HG02759 (cell line): ENCODE measurements around the gene CST11.
A peak's percentile ranks its signal among the peaks of the same experiment; 100 is the strongest.

Experiments
- ATAC-seq: cut with Tn5 transposase; IDR thresholded peaks from one replicate; pipeline ENCODE4 v1.9.1; 2021; ENCODE audit warnings: mild to moderate bottlenecking, moderate library complexity; ENCODE audit not compliant: unreplicated experiment

Gene CST11

GRCh38 chr20:23420943-23421931 is 31.4 kb downstream of the CST11 start, which contains the start of gene NAPB:
Gene NAPB, minus strand, starts transcription at chr20:23421488. Its CDS starts 86 bp downstream, at chr20:23421402.
- peak; percentile 97 for ATAC-seq

- peak; percentile 28 for ATAC-seq
These were observed 32.4 kb downstream of the CST11 start for GRCh38 chr20:23419995-23420901.

DNA sequence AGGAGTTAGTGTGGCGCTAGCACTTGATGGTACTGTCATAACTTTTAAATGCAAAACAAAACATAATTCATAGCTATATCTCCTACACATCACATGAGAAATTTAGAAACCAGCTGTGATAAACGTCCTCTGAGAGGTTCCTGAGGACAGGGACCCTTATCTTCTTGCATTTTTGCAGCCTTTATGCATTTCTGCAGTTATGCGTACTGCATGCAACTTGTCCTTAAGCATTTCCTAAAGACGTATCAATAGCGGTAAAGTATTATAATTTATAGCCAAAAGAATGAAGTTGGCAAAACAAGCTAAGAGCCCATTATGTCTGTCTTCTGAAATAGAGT is 33.0 kb downstream of the CST11 start:
- no peak for ATAC-seq

DNA sequence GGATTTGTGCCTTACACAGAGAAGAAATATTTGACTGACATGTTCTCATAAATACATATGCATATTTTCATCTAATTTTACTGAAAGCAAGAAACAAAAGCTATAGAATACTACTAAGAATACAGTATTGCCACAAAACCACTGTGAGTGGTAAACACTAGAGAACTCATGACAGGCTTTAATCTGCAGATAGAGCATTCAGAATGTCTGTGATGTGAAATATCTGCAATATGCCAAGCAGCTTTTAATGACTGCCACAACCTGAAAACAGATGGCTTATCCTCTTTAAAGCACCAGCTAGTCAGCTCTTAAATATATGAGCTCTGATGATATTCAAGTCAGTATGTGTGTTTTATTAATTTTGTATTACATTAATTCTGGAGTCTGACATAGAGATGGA is 34.8 kb downstream of the CST11 start:
- no peak for ATAC-seq

DNA sequence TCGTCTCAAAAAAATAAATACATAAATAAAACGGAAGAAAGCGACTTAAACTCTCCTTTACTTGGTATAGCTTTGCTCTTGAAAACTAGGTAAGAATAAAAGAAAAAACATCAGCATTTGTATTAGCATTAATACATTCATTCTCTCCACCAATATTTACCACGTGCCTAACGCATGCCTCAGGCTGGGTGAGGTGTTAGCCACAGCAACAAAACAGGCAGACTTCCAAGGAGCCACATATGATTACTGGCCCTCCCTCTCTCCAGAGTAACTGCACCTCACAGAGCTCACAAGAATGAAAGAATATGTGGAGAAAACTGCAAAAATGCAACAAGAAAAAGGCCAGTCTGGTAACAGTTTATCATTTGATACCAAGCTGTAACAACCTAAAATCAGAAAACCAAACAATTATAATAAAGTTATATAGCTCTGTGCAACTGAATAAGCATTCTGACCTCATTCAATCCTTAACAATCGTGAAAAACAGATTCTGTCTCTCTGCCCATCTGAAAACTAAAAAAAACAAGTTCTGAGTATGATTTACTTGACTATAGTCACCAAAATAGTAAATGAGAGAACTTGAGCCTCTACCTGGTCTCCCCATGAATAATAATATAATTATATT is 36.6 kb downstream of the CST11 start:
- no peak for ATAC-seq

GRCh38 chr20:23415555-23415954 is 37.1 kb downstream of the CST11 start:
- no peak for ATAC-seq

- no peak for ATAC-seq
These were observed 38.0 kb downstream of the CST11 start for GRCh38 chr20:23414526-23415188.

DNA sequence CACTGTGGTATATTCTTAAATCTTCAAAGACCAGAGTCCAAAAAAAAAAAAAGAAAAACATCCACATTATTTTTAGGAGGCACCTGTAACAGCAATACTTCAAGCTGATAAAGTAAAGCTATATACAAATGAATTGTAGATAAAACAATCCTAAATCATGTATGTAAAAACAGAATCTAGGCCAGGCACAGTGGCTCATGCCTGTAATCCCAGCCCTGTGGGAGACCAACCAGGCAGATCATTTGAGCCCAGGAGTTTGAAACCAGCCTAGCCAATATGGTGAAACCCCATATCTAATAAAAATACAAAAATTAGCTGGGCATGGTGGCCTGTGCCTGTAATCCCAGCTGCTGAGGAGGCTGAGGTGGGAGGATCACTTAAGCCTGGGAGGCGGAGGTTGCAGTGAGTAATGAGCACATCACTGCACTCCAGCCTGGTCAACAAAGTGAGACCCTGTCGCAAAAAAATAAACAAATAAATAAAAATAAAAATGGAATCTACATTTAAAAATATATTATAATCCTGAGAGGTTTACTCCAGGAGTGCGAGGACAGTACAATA is 38.7 kb downstream of the CST11 start:
- no peak for ATAC-seq

DNA sequence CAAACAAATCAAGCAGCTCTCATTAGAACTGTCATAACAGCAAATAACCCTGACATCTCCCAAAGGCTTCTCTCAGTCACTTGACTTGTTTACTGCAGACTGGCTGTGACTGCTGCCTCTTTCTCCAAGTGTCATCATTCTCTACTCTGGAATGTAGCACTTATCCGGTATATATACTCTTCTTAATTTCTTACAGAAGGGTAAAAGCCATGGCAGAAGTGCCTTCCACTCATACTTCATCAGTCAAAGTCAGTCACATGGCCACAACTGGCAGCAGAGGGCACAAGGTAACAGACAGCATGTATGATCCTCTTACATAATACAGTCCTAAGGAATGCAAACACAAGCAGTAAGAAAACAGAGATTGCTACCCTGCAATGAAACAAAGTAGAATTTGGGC is 40.6 kb downstream of the CST11 start:
- ATAC-seq = no peak

- ATAC-seq = no peak
These were observed 41.6 kb downstream of the CST11 start for GRCh38 chr20:23410916-23411695.

DNA sequence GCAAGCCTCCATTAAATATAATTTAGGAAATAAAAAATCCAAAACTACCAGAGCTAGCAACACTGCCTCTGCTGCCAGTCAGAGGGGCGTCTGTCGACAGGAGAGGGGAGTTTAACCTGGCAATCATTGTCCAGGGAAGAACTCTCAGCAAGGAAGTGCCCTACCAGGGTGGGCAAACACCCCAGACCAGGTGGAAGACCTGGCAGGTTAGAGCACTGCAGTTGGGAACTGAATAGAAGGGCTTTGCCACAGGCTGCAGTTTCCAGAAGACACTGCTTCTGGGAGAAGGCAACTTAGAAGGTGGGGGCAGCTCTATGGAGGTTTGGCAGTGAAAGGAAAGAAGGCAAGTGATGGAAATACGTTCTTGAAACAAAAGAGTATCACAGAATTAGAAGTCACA is 42.9 kb downstream of the CST11 start:
- no peak for ATAC-seq

- ATAC-seq = no peak
These were observed 43.7 kb downstream of the CST11 start for GRCh38 chr20:23408957-23409356.

DNA sequence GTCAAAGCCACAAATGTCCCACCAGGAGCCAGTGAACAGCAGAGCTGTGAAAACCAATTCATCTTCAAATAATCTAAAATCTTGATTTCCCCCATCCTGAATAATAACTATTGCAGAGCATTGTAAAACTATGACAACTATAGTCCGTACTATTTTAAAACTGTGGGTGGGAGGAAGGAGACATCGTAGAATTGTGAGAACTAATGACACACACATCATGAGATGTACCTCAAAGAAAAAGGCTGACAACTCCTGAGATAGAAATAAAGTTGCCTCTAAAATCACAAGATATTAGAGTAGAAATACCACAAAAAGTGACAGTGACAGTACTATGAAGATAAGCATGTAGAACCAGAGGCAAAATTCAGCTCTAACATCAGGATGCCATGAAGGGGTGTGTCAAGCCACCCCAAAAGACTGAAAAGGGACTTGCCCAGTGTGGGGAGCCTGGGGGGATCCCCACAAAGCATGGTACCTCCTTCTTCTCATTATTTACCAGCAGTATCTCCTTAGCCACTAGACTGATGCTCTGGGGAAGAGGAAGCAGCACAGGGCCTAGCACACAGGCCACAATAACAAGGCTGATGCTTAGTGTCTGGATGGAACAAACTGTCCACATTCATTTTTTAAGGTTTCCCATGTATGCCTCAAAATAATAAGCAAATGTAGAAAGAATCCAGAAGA is 44.8 kb downstream of the CST11 start:
- peak; percentile 81 for ATAC-seq

DNA sequence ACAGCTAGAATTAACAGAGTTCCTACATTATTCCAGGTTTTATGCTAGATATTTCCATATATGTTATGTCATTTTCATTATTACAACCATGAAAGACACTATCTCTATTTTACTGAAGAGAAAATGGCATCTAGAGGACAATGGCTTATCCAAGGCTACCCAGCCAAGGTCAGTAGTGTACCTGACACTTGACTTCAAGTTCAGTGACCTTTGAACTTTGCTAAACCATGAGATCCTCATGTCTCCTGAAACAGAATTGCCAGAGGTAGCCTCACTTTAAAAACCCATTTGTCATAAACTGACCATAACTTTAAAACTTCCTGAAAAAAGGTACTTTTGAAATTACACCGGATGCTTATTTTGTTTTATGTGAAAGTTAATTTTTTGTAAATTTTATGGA is 45.8 kb downstream of the CST11 start:
- no peak for ATAC-seq

- no peak for ATAC-seq
These were observed 48.5 kb downstream of the CST11 start for GRCh38 chr20:23404196-23404595.

DNA sequence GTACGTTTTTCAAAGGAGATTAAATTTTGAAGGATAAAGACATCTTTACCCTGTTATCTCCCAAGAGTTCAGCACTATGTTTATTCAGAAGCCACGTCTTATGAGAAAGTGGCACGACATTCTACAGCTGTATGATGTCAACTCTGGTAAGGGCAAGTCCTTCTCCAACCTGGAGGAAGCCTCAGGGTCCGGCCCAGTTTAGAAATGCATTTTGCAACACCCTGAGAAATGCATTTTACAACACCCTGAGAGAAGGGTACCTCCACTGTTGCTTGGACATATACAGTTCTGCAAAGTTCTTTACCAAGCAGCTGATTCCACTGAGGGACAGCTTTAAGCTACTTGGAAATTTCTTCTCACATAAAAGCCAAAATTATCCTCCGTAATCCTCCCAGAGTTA is 48.9 kb downstream of the CST11 start:
- ATAC-seq = no peak

GRCh38 chr20:23401051-23401450 is 51.6 kb downstream of the CST11 start:
- no peak for ATAC-seq
